ENCODE results near the gene GARNL3.

GARNL3 gene

GRCh38 chr9:127263237-127263636, 1.3 kb upstream of the GARNL3 start:
- H3K27me3 ChIP-seq (replicated peaks in 2 of 5; ENCODE audit: control insufficient read depth in 4 of 5, insufficient read depth in 5 of 5, low read length in 4 of 5) = no peaks in the 10 kb centered on the region
- no peak overlapping the region for H3K27ac ChIP-seq (ENCODE audit: insufficient read depth in 1 of 2, low read depth in 1 of 2, low read length in 2 of 2, poor library complexity in 1 of 2, severe bottlenecking in 2 of 2)
- no peaks in the 10 kb centered on the region for H3K36me3 ChIP-seq (ENCODE audit: control insufficient read depth in 4 of 4, insufficient read depth in 4 of 4, low read length in 3 of 4)
- H3K4me3 ChIP-seq (ENCODE audit: control insufficient read depth in 1 of 7, extremely low read depth in 1 of 7, insufficient read depth in 4 of 7, low read depth in 2 of 7, low read length in 6 of 7) = no peak overlapping the region
- H3K4me1 ChIP-seq (ENCODE audit: control extremely low read depth in 1 of 4, control insufficient read depth in 4 of 4, insufficient read depth in 4 of 4, low read length in 3 of 4) = no peaks in the 10 kb centered on the region
- ChIA-PET CTCF (interaction anchor here (1.5 kb wide), 1 partner anchor 16 kb away, joined by 5 read pairs; no protein-coding TSS in a partner anchor), POLR2A (interaction anchor here (0.6 kb wide), 1 partner anchor 18 kb away, joined by 4 read pairs; no protein-coding TSS in a partner anchor)
- no peaks in the 10 kb centered on the region for H3K9me3 ChIP-seq (ENCODE audit: control extremely low read depth in 1 of 5, control insufficient read depth in 4 of 5, insufficient read depth in 2 of 5, low read depth in 1 of 5, low read length in 4 of 5)
- 100% methylated on average over 7 of the region's 9 CpGs for WGBS (ENCODE audit: insufficient coverage)
- no peak for DNase-seq

- ChIA-PET CTCF (interaction anchor here (1.2 kb wide), 1 partner anchor 14 kb away, joined by 3 read pairs; no protein-coding TSS in a partner anchor), POLR2A (interaction anchor here (0.6 kb wide), 1 partner anchor 18 kb away, joined by 4 read pairs; no protein-coding TSS in a partner anchor)
- Histone ChIP-seq H3K9me3 (ENCODE audit: control extremely low read depth in 1 of 5, control insufficient read depth in 4 of 5, insufficient read depth in 2 of 5, low read depth in 1 of 5, low read length in 4 of 5) (no peaks in the 10 kb centered on the region), H3K4me3 (ENCODE audit: control insufficient read depth in 1 of 7, extremely low read depth in 1 of 7, insufficient read depth in 4 of 7, low read depth in 2 of 7, low read length in 6 of 7) (no peak overlapping the region), H3K27me3 (replicated peaks in 2 of 5; ENCODE audit: control insufficient read depth in 4 of 5, insufficient read depth in 5 of 5, low read length in 4 of 5) (no peaks in the 10 kb centered on the region), H3K4me1 (ENCODE audit: control extremely low read depth in 1 of 4, control insufficient read depth in 4 of 4, insufficient read depth in 4 of 4, low read length in 3 of 4) (no peaks in the 10 kb centered on the region), H3K36me3 (ENCODE audit: control insufficient read depth in 4 of 4, insufficient read depth in 4 of 4, low read length in 3 of 4) (no peaks in the 10 kb centered on the region), H3K27ac (ENCODE audit: insufficient read depth in 1 of 2, low read depth in 1 of 2, low read length in 2 of 2, poor library complexity in 1 of 2, severe bottlenecking in 2 of 2) (no peak overlapping the region)
- DNase-seq = no peak
Observed at GRCh38 chr9:127263664-127264063, 910 bp upstream of the GARNL3 start.

DNA sequence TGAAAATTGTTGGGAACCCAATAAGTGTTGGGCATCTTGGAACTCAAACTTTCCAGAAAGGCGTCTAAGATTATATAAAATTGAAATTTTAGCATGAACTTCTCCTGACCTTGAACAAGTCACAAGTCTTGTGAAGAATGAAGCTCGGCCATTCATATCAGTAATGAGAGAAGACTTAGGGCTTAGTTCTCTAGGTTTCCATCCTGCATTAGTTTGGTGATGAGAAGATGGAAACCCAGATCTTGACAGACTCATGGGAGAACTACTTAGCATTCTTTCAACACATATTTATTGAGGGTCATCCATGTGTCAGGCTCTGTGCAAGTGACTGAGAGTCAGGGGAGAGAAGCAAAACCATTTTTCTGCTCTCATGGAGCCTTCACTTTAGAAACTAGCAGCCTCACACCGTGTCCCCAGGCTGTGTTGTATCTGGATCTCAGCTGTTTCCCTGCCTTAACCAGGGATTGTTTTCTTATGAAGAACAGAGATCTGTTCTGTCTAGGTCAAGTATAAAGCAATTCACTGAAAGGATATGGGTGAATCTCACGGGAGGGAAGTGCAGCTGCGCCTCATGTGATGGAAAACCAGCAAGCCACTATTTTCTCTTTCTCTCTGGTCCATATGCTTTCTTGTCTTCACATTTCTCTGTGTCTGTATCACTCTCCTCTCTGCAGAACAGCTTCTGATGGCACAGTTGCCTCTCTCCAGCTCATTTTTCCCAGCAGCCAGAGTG, 3.4 kb downstream of the GARNL3 start:
- Histone ChIP-seq H3K4me1 (ENCODE audit: control extremely low read depth in 1 of 4, control insufficient read depth in 4 of 4, insufficient read depth in 4 of 4, low read length in 3 of 4) (no peaks in the 10 kb centered on the region), H3K36me3 (ENCODE audit: control insufficient read depth in 4 of 4, insufficient read depth in 4 of 4, low read length in 3 of 4) (no peaks in the 10 kb centered on the region), H3K27ac (ENCODE audit: insufficient read depth in 1 of 2, low read depth in 1 of 2, low read length in 2 of 2, poor library complexity in 1 of 2, severe bottlenecking in 2 of 2) (no peak overlapping the region), H3K4me3 (ENCODE audit: control insufficient read depth in 1 of 7, extremely low read depth in 1 of 7, insufficient read depth in 4 of 7, low read depth in 2 of 7, low read length in 6 of 7) (no peak overlapping the region), H3K9me3 (ENCODE audit: control extremely low read depth in 1 of 5, control insufficient read depth in 4 of 5, insufficient read depth in 2 of 5, low read depth in 1 of 5, low read length in 4 of 5) (no peaks in the 10 kb centered on the region), H3K27me3 (replicated peaks in 2 of 5; ENCODE audit: control insufficient read depth in 4 of 5, insufficient read depth in 5 of 5, low read length in 4 of 5) (no peaks in the 10 kb centered on the region)
- ChIA-PET CTCF (no interaction called here), POLR2A (no interaction called here)
- 93% methylated on average over 5 of the region's 5 CpGs for WGBS (ENCODE audit: insufficient coverage)
- DNase-seq = no peak

GRCh38 chr9:127269449-127269848, 4.9 kb downstream of the GARNL3 start:
- Histone ChIP-seq H3K4me1 (ENCODE audit: control extremely low read depth in 1 of 4, control insufficient read depth in 4 of 4, insufficient read depth in 4 of 4, low read length in 3 of 4) (no peaks in the 10 kb centered on the region), H3K4me3 (ENCODE audit: control insufficient read depth in 1 of 7, extremely low read depth in 1 of 7, insufficient read depth in 4 of 7, low read depth in 2 of 7, low read length in 6 of 7) (no peak overlapping the region), H3K9me3 (ENCODE audit: control extremely low read depth in 1 of 5, control insufficient read depth in 4 of 5, insufficient read depth in 2 of 5, low read depth in 1 of 5, low read length in 4 of 5) (no peaks in the 10 kb centered on the region), H3K36me3 (ENCODE audit: control insufficient read depth in 4 of 4, insufficient read depth in 4 of 4, low read length in 3 of 4) (no peaks in the 10 kb centered on the region), H3K27me3 (replicated peaks in 2 of 5; ENCODE audit: control insufficient read depth in 4 of 5, insufficient read depth in 5 of 5, low read length in 4 of 5) (no peaks in the 10 kb centered on the region), H3K27ac (ENCODE audit: insufficient read depth in 1 of 2, low read depth in 1 of 2, low read length in 2 of 2, poor library complexity in 1 of 2, severe bottlenecking in 2 of 2) (no peak overlapping the region)
- ChIA-PET POLR2A (no interaction called here), CTCF (no interaction called here)
- no peak for DNase-seq
- no CpG with 5 or more reads among the region's 1 CpG for WGBS (ENCODE audit: insufficient coverage)

- DNase-seq = no peak
- ChIA-PET POLR2A (no interaction called here), CTCF (interaction anchor here (0.6 to 0.9 kb wide), 2 partner anchors 10 to 22 kb away, joined by 3 read pairs; no protein-coding TSS in a partner anchor)
- no peak overlapping the region for H3K27ac ChIP-seq (ENCODE audit: insufficient read depth in 1 of 2, low read depth in 1 of 2, low read length in 2 of 2, poor library complexity in 1 of 2, severe bottlenecking in 2 of 2)
- 100% methylated on average over 2 of the region's 3 CpGs for WGBS (ENCODE audit: insufficient coverage)
- H3K4me1 ChIP-seq (ENCODE audit: control extremely low read depth in 1 of 4, control insufficient read depth in 4 of 4, insufficient read depth in 4 of 4, low read length in 3 of 4) = no peaks in the 10 kb centered on the region
- H3K36me3 ChIP-seq (ENCODE audit: control insufficient read depth in 4 of 4, insufficient read depth in 4 of 4, low read length in 3 of 4) = no peaks in the 10 kb centered on the region
- no peaks in the 10 kb centered on the region for H3K9me3 ChIP-seq (ENCODE audit: control extremely low read depth in 1 of 5, control insufficient read depth in 4 of 5, insufficient read depth in 2 of 5, low read depth in 1 of 5, low read length in 4 of 5)
- H3K4me3 ChIP-seq (ENCODE audit: control insufficient read depth in 1 of 7, extremely low read depth in 1 of 7, insufficient read depth in 4 of 7, low read depth in 2 of 7, low read length in 6 of 7) = no peak overlapping the region
- H3K27me3 ChIP-seq (replicated peaks in 2 of 5; ENCODE audit: control insufficient read depth in 4 of 5, insufficient read depth in 5 of 5, low read length in 4 of 5) = no peaks in the 10 kb centered on the region
Observed at GRCh38 chr9:127273326-127273725, 8.8 kb downstream of the GARNL3 start.

DNA sequence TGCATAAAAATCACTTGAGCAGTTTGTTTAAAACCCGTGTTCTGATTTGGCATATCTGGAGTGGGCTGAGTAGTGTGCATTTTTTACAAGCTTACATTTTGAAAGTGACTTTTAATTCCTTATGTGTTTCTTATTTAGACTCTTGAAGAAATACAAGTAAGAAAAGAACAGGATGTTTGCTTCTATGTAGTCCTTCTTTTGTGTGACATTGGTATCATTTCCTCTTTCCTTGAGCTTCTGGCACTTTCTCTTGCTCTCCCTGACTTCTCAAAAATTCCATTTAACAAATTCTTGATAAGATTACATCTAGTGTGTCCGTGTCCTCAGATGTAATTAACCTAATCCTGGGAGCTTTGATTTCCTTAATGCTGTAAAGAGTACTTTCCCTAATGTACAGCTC, 12.5 kb downstream of the GARNL3 start:
- Histone ChIP-seq H3K4me1 (ENCODE audit: control extremely low read depth in 1 of 4, control insufficient read depth in 4 of 4, insufficient read depth in 4 of 4, low read length in 3 of 4) (no peaks in the 10 kb centered on the region), H3K27ac (ENCODE audit: insufficient read depth in 1 of 2, low read depth in 1 of 2, low read length in 2 of 2, poor library complexity in 1 of 2, severe bottlenecking in 2 of 2) (no peak overlapping the region), H3K27me3 (replicated peaks in 2 of 5; ENCODE audit: control insufficient read depth in 4 of 5, insufficient read depth in 5 of 5, low read length in 4 of 5) (no peaks in the 10 kb centered on the region), H3K9me3 (ENCODE audit: control extremely low read depth in 1 of 5, control insufficient read depth in 4 of 5, insufficient read depth in 2 of 5, low read depth in 1 of 5, low read length in 4 of 5) (no peaks in the 10 kb centered on the region), H3K36me3 (ENCODE audit: control insufficient read depth in 4 of 4, insufficient read depth in 4 of 4, low read length in 3 of 4) (no peaks in the 10 kb centered on the region), H3K4me3 (ENCODE audit: control insufficient read depth in 1 of 7, extremely low read depth in 1 of 7, insufficient read depth in 4 of 7, low read depth in 2 of 7, low read length in 6 of 7) (no peak overlapping the region)
- DNase-seq = no peak
- CTCF ChIA-PET = interaction anchor here (0.6 to 1.5 kb wide), 2 partner anchors 11 to 82 kb away, joined by 3 read pairs; no protein-coding TSS in a partner anchor
- POLR2A ChIA-PET = no interaction called here
- 80% methylated on average over 2 of the region's 2 CpGs for WGBS (ENCODE audit: insufficient coverage)

- no peaks in the 10 kb centered on the region for H3K9me3 ChIP-seq (ENCODE audit: control extremely low read depth in 1 of 5, control insufficient read depth in 4 of 5, insufficient read depth in 2 of 5, low read depth in 1 of 5, low read length in 4 of 5)
- H3K36me3 ChIP-seq (ENCODE audit: control insufficient read depth in 4 of 4, insufficient read depth in 4 of 4, low read length in 3 of 4) = no peaks in the 10 kb centered on the region
- H3K27ac ChIP-seq (ENCODE audit: insufficient read depth in 1 of 2, low read depth in 1 of 2, low read length in 2 of 2, poor library complexity in 1 of 2, severe bottlenecking in 2 of 2) = no peak overlapping the region
- no peaks in the 10 kb centered on the region for H3K4me1 ChIP-seq (ENCODE audit: control extremely low read depth in 1 of 4, control insufficient read depth in 4 of 4, insufficient read depth in 4 of 4, low read length in 3 of 4)
- DNase-seq = no peak
- no peak overlapping the region for H3K4me3 ChIP-seq (ENCODE audit: control insufficient read depth in 1 of 7, extremely low read depth in 1 of 7, insufficient read depth in 4 of 7, low read depth in 2 of 7, low read length in 6 of 7)
- no peaks in the 10 kb centered on the region for H3K27me3 ChIP-seq (replicated peaks in 2 of 5; ENCODE audit: control insufficient read depth in 4 of 5, insufficient read depth in 5 of 5, low read length in 4 of 5)
- POLR2A ChIA-PET = no interaction called here
- WGBS (ENCODE audit: insufficient coverage) = no CpG with 5 or more reads among the region's 1 CpG
- CTCF ChIA-PET = interaction anchor here (0.6 to 1.5 kb wide), 2 partner anchors 12 to 82 kb away, joined by 3 read pairs; no protein-coding TSS in a partner anchor
Observed at GRCh38 chr9:127277770-127278169, 13.2 kb downstream of the GARNL3 start.
